ENCODE data around the gene C2orf49. TPM values are rescaled to one million over a fixed set of nuclear protein-coding genes. Genes with fewer than 3 reads are reported as not detected.
A peak's percentile ranks its signal among the peaks of the same experiment; 100 is the strongest.

Gene C2orf49
- polyA plus RNA-seq (2012; ENCODE audit: missing spikeins): 18.6 TPM

DNA sequence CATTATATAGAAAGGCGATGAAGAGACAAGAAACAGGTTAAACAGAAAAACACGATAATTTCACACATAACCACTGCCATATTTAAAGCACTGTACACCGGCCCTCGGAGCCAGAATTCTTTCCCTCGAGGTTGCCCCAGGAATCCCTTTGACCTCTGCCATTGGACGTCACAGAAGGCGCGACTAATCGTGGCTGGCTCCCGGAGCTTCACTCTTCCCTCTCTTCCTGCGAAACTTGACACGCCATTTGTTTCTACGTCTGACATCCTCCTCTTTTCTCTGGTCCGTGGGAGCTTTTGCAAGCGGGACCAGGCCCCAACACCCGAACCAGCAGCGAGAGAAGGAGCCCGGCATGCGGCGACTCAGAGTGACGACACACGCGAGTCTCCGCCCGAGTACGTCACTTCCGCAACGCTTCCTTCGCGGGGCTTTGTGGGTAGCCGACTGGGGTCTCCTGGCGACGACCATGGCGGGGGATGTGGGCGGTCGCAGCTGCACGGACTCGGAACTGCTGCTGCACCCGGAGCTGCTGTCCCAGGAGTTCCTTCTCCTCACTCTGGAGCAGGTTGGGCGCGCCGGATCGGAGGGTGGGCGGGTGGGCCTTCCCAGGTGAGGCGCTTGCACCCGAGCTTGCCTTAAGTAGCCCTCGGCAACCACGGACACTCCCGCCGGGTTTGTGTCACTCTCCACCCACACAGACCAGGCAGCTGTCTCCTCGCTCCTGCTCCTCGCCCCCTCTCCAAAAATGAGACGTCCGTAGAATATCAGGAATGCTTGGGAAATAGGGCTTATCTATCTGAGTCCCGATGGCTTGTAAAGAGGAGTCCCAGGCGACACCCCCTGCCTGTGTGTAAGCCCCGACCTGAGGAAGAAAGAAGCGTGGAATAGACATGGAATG lies at the start of gene C2orf49:
C2orf49 (plus strand) TSS at position 419 of the 898 bp plus-strand sequence; CDS start at position 467, 48 bp downstream.
- TF ChIP-seq POLR2AphosphoS5 (IDR thresholded peaks at IDR 0.05; ENCODE audit: low read depth, low read length) (peak; percentile 66; the same call in 1 of the 2 replicates), POLR2A (IDR thresholded peaks at IDR 0.05; ENCODE audit: low read depth, low read length) (peak; percentile 77; the same call in 1 of the 2 replicates), TAF1 (IDR thresholded peaks at IDR 0.05; ENCODE audit: borderline replicate concordance, low read depth, low read length) (peak; percentile 65; the same call in 1 of the 2 replicates)
- peak; percentile 96 for FAIRE-seq
- DNase-seq (ENCODE audit: insufficient read length): peak; percentile 70

DNA sequence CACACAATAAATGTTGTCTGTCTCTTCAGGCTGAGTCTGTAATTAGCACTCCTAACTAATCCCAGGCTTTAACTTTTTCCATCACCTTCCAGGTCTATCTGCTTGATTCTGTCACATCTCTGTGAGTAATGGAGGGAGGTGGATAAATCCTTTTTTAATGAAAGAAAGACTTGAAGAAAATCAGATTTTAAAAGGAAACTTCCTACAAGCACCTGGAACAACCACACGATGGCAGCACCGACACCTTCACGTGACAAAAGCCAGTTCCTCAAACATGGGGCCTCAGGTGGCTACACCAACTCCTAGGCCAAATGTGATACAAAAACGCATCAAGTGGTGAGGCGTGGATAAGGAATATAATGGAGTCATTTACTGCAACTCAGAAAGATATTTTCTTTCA lies 49.6 kb upstream of the C2orf49 start:
- TF ChIP-seq POLR2AphosphoS5 (IDR thresholded peaks at IDR 0.05; ENCODE audit: low read depth, low read length) (no peak), POLR2A (IDR thresholded peaks at IDR 0.05; ENCODE audit: low read depth, low read length) (no peak), TAF1 (IDR thresholded peaks at IDR 0.05; ENCODE audit: borderline replicate concordance, low read depth, low read length) (no peak)
- FAIRE-seq: no peak
- no peak for DNase-seq (ENCODE audit: insufficient read length)

- no peak for TF ChIP-seq POLR2AphosphoS5 (IDR thresholded peaks at IDR 0.05; ENCODE audit: low read depth, low read length)
- TF ChIP-seq POLR2A (IDR thresholded peaks at IDR 0.05; ENCODE audit: low read depth, low read length): no peak
- TF ChIP-seq TAF1 (IDR thresholded peaks at IDR 0.05; ENCODE audit: borderline replicate concordance, low read depth, low read length): no peak
- no peak for FAIRE-seq
- no peak for DNase-seq (ENCODE audit: insufficient read length)
These were observed 49.2 kb upstream of the C2orf49 start for GRCh38 chr2:105288133-105288532.

- DNase-seq (ENCODE audit: insufficient read length) (no peak), FAIRE-seq (no peak)
- TF ChIP-seq POLR2A (IDR thresholded peaks at IDR 0.05; ENCODE audit: low read depth, low read length): no peak
- TF ChIP-seq TAF1 (IDR thresholded peaks at IDR 0.05; ENCODE audit: borderline replicate concordance, low read depth, low read length): no peak
- no peak for TF ChIP-seq POLR2AphosphoS5 (IDR thresholded peaks at IDR 0.05; ENCODE audit: low read depth, low read length)
These were observed 46.2 kb upstream of the C2orf49 start for GRCh38 chr2:105290981-105291660.

DNA sequence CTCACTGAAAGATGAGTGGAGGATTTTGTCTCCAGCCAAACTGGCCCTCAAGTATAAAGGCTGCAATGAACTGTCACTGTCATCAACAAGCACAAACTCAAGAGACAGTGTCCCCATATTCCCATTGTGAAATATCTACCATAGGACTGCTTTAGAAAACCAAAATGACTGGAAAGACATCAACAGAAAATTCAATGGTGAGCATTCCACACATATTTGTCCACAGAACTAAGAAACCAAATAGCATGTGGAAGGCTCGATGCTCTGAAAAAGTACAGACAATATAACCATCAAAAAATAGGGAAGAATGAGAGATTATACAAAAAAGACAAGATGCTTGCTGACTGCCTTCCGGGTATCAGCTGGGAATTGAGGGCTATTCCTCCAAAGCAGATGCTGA lies 45.4 kb upstream of the C2orf49 start:
- TF ChIP-seq POLR2AphosphoS5 (IDR thresholded peaks at IDR 0.05; ENCODE audit: low read depth, low read length) (no peak), TAF1 (IDR thresholded peaks at IDR 0.05; ENCODE audit: borderline replicate concordance, low read depth, low read length) (no peak), POLR2A (IDR thresholded peaks at IDR 0.05; ENCODE audit: low read depth, low read length) (no peak)
- FAIRE-seq: no peak

DNA sequence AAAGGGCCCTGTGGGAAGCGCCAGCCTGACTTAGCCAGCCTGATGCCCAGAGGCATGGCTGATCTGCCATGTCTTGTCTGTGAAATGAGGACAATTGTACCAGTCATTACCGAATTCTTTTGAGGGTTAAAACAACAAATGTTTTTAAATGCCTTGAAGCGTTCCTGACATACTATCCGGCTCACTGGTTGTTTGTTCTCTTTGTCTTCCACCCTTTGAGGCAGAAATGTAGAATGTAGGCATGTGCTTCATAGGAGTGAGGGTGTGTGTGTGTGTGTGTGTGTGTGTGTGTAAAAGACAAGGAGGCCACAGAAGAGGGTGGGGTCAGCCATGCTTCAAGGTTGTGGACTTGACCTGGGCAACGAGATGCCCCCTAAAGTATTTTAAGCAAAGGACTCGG lies 43.3 kb upstream of the C2orf49 start:
- TF ChIP-seq POLR2A (IDR thresholded peaks at IDR 0.05; ENCODE audit: low read depth, low read length) (no peak), TAF1 (IDR thresholded peaks at IDR 0.05; ENCODE audit: borderline replicate concordance, low read depth, low read length) (no peak), POLR2AphosphoS5 (IDR thresholded peaks at IDR 0.05; ENCODE audit: low read depth, low read length) (no peak)
- DNase-seq (ENCODE audit: insufficient read length) (no peak), FAIRE-seq (no peak)

More for the DNA sequence above, 45.4 kb upstream of the C2orf49 start:
- no peak for DNase-seq (ENCODE audit: insufficient read length)

DNA sequence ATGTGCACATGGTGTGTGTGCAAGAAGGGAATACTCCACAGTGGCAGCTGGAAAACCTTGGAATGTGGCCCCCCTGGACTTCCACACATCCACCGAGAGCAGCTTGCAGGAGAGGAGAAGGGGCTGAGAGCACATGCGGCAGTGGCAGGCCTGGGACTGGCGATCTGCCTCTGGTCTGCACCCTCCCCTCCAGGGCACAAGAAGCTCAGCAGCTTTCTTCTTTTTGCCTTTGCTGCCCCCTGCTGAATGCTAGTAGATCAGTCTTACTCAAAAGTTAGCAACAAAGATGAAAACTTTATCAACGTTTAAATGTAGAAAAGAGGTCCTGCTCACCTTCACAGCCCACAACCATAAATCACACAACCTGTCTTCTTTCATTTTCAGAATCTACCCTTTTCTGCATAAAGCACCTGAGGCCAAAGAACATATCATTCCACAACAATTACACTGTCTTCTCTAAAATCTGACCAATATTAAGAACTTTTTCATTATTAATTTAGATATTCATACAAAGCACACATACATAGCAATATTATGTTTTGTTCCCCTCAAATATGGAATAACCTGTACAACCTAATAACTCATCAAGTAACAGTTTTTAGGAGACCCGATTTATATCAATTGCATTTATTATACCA lies 42.4 kb upstream of the C2orf49 start:
- DNase-seq (ENCODE audit: insufficient read length) (no peak), FAIRE-seq (peak; percentile 54)
- TF ChIP-seq TAF1 (IDR thresholded peaks at IDR 0.05; ENCODE audit: borderline replicate concordance, low read depth, low read length) (no peak), POLR2A (IDR thresholded peaks at IDR 0.05; ENCODE audit: low read depth, low read length) (no peak), POLR2AphosphoS5 (IDR thresholded peaks at IDR 0.05; ENCODE audit: low read depth, low read length) (no peak)

DNA sequence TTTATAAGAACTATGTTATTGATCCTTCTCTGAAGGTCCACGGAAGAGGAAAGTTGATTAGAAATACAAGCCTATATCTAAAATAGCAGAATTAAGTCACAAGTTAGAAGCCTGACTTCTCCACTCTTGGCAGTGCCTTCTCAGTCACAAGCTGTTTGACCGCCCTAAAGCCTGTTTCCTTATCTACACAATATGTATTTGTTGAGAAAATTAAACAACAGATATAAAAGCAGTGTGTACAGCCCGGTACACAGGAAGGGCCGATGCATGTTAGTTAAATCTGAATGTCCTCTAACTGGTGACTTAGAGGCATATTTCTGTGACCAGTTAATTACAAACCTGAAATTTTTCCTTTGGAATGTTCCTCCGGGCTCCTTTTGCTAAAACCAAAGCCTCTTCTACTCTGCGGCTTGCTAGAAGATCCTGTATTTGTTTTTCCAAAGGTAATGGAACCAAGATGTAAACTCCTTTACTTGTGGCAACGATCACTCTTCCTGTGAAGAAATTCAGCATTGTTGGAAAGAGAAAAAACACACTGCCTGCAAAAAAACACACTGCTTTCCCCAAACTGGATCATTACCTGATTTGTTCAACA lies 41.2 kb upstream of the C2orf49 start:
- DNase-seq (ENCODE audit: insufficient read length) (no peak), FAIRE-seq (no peak)
- TF ChIP-seq POLR2AphosphoS5 (IDR thresholded peaks at IDR 0.05; ENCODE audit: low read depth, low read length) (no peak), POLR2A (IDR thresholded peaks at IDR 0.05; ENCODE audit: low read depth, low read length) (no peak), TAF1 (IDR thresholded peaks at IDR 0.05; ENCODE audit: borderline replicate concordance, low read depth, low read length) (no peak)

DNA sequence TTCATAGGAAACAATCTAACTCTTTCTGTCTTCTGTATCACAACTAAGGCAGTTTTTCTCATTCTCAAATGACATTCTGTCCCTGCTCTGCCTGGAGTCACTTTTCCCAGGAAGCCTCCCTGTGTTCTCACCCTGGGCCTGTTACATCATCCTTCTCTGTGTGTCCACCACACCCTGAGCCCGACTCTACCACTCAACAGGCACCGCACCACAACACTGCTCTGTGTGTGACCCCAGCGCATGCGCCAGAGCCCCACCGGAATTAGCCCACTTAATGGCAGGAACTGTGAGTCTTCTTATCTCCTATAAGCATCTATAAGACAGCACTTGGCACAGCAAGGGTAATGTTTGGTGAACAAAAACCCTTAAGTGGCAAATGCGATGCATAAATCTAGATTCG lies 40.1 kb upstream of the C2orf49 start:
- DNase-seq (ENCODE audit: insufficient read length) (no peak), FAIRE-seq (no peak)
- no peak for TF ChIP-seq TAF1 (IDR thresholded peaks at IDR 0.05; ENCODE audit: borderline replicate concordance, low read depth, low read length)
- no peak for TF ChIP-seq POLR2AphosphoS5 (IDR thresholded peaks at IDR 0.05; ENCODE audit: low read depth, low read length)
- TF ChIP-seq POLR2A (IDR thresholded peaks at IDR 0.05; ENCODE audit: low read depth, low read length): no peak

DNA sequence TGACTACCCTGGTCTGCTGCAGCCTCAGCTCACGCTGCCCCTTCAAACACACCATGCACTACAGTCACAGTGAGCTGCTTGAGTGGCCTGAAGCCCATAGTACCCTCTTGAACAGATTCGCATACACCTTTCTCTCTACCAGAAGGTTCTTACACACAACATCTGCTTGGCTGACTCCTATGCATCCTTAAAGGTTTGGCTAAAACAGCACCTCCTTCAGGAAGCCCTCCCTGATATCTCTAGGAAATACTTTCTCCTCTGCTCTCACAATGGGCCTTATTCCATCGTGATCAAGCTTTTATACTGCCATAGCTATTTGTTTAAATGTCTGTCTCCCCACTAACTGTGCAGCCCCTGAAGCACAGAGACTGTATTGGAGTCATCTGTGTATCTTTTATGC lies 39.3 kb upstream of the C2orf49 start:
- FAIRE-seq (no peak), DNase-seq (ENCODE audit: insufficient read length) (no peak)
- TF ChIP-seq POLR2A (IDR thresholded peaks at IDR 0.05; ENCODE audit: low read depth, low read length) (no peak), POLR2AphosphoS5 (IDR thresholded peaks at IDR 0.05; ENCODE audit: low read depth, low read length) (no peak), TAF1 (IDR thresholded peaks at IDR 0.05; ENCODE audit: borderline replicate concordance, low read depth, low read length) (no peak)

- TF ChIP-seq POLR2A (IDR thresholded peaks at IDR 0.05; ENCODE audit: low read depth, low read length): no peak
- TF ChIP-seq TAF1 (IDR thresholded peaks at IDR 0.05; ENCODE audit: borderline replicate concordance, low read depth, low read length): no peak
- no peak for TF ChIP-seq POLR2AphosphoS5 (IDR thresholded peaks at IDR 0.05; ENCODE audit: low read depth, low read length)
- no peak for DNase-seq (ENCODE audit: insufficient read length)
- FAIRE-seq: no peak
These were observed 38.0 kb upstream of the C2orf49 start for GRCh38 chr2:105299290-105299689.

Measured in GM12892 (cell line).